GM13976 (cell line): Measurements from ENCODE around the gene CHST12.

Experiments used
- DNase-seq: peaks from one replicate; pipeline ENCODE4 v3.0.0; 2012; ENCODE audit warnings: low spot score
- CTCF ChIP-seq: IDR thresholded peaks from 2 replicates; pipeline ENCODE4 v1.5.1; 2012; ENCODE audit warnings: borderline replicate concordance, mild to moderate bottlenecking; ENCODE audit not compliant: insufficient read depth; ENCODE audit errors: extremely low read depth, missing control alignments, control extremely low read depth
- in situ Hi-C: fragments of 300-500 bp; cut with MboI; formaldehyde crosslinking; loops from one replicate; pipeline ENCODE4 v1.12.0; 2022; ENCODE audit warnings: low sequenced_read_pairs, mixed read lengths, inconsistent platforms; ENCODE audit not compliant: unreplicated experiment

The CHST12 gene

GRCh38 chr7:2487586-2488271, 84.3 kb downstream of the CHST12 start:
- no peak for DNase-seq

GRCh38 chr7:2488272-2488645, 84.8 kb downstream of the CHST12 start:
- in situ Hi-C loops: no loop called here
- TF ChIP-seq CTCF: no peak
- no peak for DNase-seq

More at GRCh38 chr7:2487586-2488271, 84.3 kb downstream of the CHST12 start:
- in situ Hi-C loops: no loop called here
- no peak for TF ChIP-seq CTCF

GRCh38 chr7:2488681-2489080, 85.3 kb downstream of the CHST12 start:
- no peak for TF ChIP-seq CTCF
- no peak for DNase-seq
- in situ Hi-C loops: no loop called here

- in situ Hi-C loops: no loop called here
- no peak for TF ChIP-seq CTCF
- no peak for DNase-seq
Observed at GRCh38 chr7:2490181-2490651, 86.8 kb downstream of the CHST12 start.

GRCh38 chr7:2492038-2492437, 88.6 kb downstream of the CHST12 start:
- DNase-seq: no peak
- in situ Hi-C loops: no loop called here
- TF ChIP-seq CTCF: no peak

GRCh38 chr7:2493205-2494164, 90.1 kb downstream of the CHST12 start:
- no peak for DNase-seq
- no peak for TF ChIP-seq CTCF
- in situ Hi-C loops: no loop called here
